ENCODE measurements around the gene NPC1.
A peak's percentile ranks its signal among the peaks of the same experiment; 100 is the strongest.
"Not testable (repeated sequence)": the region's sequence is repeated elsewhere in the genome, so short reads cannot be mapped to it uniquely, and the experiment has no call there.

The NPC1 gene

DNA sequence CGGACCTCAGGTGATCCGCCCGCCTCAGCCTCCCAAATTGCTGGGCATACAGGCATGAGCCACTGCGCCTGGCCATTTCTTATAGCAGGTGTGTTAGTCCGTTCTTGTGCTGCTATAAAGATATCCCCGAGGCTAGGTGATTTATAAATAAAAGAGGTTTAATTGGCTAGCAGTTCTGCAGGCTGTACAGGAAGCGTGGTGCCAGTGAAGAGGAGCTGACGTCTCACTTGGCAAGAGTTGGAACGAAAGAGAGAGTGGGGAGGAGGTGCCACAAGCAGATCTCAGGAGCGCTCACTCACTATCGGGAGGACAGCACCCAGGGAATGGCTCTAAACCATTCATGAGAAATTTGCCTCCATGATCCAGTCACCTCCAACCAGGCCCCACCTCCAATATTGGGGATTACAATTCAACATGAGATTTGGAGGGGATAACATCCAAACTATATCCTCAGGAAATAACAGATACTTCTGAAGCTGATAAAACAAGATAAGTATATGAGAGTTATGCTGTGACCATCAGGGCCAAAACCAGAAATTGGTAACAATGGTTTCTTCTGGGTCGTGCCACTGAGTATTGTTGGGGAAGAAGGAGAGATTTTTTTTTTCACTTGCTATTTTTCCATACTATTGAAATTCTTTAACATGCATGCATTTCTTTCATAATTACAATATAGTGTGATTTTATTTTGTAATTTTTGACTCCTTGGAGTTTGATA is 90.4 kb downstream of the NPC1 start:
- in situ Hi-C loops (cut with HindIII; ENCODE audit: low pct_unique_long_range_greater_than_20kb, low sequenced_read_pairs): no loop called here
- DNase-seq (ENCODE audit: low read depth in 1 of 2, low spot score in 1 of 2): peak in 1 of 2 experiments; percentile 2
- no peak for TF ChIP-seq JUND (IDR thresholded peaks at IDR 0.05; ENCODE audit: low read depth)

DNA sequence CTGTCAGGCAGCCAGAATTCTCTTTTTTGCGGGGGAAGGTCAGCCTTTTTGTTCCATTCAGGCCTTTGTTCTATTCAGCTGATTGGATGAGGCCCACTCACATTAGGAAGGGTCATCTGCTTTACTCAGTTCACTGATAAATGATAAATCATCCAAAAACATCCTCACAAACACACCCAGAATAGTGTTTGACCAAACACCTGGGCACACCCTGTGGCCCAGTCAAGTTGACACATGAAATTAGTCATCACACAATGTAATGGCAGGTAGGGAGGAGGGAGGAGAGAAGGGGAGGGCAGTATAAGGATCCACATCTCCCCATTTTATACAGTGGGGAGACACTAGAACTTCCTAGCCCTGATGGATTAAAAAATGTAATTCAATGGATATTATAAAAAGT is 91.3 kb downstream of the NPC1 start:
- no peak for DNase-seq (ENCODE audit: low read depth in 1 of 2, low spot score in 1 of 2)
- TF ChIP-seq JUND (IDR thresholded peaks at IDR 0.05; ENCODE audit: low read depth): no peak
- in situ Hi-C loops (cut with HindIII; ENCODE audit: low pct_unique_long_range_greater_than_20kb, low sequenced_read_pairs): no loop called here

DNA sequence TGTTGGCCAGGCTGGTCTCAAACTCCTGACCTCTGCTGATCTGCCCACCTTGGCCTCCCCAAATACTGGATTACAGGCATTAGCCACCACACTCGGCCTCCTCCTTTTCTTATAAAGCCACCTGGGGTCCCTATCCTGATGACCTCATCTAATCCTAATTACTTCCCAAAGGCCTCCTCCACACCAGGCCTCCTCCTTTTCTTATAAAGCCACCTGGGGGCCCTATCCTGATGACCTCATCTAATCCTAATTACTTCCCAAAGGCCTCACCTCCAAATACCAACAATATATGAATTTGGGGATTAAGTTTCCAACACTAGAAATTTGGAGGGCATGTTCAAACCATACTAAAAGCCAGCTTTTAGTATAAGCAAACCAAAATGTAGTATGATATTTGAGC is 92.7 kb downstream of the NPC1 start:
- DNase-seq (ENCODE audit: low read depth in 1 of 2, low spot score in 1 of 2): no peak
- in situ Hi-C loops (cut with HindIII; ENCODE audit: low pct_unique_long_range_greater_than_20kb, low sequenced_read_pairs): no loop called here
- TF ChIP-seq JUND (IDR thresholded peaks at IDR 0.05; ENCODE audit: low read depth): no peak

DNA sequence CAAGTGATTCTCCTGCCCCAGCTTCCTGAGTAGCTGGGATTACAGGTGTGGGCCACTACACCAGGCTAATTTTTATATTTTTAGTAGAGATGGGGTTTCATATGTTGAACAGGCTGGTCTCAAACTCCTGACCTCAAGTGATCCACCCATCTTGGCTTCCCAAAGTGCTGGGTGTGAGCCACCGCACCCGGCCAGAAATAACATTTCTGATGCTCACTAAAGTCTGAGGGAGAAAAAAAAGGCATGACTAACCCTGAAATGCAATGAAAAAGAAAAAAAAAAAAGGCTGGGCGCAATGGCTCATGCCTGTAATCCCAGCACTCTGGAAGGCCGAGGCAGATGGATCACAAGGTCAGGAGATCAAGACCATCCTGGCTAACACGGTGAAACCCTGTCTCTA is 96.7 kb downstream of the NPC1 start:
- in situ Hi-C loops (cut with HindIII; ENCODE audit: low pct_unique_long_range_greater_than_20kb, low sequenced_read_pairs); DNase-seq (ENCODE audit: low read depth in 1 of 2, low spot score in 1 of 2): not testable (repeated sequence)

DNA sequence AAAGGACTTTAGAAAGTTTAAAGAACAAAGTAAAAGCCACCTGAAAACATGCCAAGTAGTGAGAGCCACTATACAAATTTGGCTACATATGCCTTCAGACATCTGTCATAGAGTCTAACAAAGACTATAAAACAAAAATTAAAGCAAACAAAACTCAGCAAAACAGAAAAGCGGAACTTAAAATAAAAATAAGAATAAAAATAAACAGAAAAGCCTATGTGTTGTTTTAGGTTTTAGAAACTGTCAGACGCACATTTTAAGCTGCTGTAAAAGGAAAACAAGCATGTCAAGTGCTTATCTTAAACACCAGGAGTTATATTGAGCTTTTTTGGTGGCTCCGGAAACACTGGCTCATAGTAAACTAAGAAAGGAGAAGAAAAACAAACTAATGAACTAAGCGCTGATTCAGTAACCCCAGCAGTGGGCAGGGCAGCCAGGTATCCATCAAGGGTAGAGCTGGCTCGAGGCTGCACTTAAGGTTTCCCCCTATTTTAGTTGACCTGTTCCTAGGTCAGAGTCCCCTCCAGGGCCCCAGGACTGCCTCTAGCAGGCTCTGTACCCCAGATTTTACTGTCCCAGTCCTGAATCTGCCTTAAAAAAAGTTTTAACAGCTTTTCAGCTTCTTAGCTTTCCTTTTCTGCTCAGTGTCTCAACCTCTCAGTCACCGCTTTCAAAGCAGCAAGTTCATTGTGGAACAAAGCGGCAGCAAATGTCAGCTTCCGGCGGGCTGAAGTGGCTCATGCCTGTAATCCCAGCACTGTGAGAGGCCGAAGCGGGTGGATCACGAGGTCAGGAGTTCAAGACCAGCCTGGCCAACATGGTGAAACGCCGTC is 98.4 kb downstream of the NPC1 start:
- TF ChIP-seq JUND (IDR thresholded peaks at IDR 0.05; ENCODE audit: low read depth): no peak
- DNase-seq (ENCODE audit: low read depth in 1 of 2, low spot score in 1 of 2): no peak
- in situ Hi-C loops (cut with HindIII; ENCODE audit: low pct_unique_long_range_greater_than_20kb, low sequenced_read_pairs): no loop called here

DNA sequence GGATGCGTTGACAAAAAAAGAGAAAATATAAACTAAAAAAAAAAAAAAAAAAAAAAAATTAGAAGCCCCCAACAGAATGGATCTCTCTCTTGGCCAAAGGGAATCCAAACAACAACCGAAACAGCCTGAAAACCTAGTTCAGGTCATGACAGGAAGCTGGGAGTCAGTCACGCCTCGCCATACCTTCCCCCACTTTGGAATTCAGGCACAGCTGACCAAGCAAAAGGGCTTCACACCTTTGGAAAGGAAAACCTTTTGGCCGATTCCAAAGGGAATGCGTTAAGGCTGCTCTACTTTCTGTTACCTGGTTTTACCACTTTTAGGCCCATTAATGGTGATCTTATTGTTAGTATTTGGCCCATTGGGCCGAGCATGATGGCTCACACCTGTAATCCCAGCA is 100.9 kb downstream of the NPC1 start:
- TF ChIP-seq JUND (IDR thresholded peaks at IDR 0.05; ENCODE audit: low read depth): no peak
- in situ Hi-C loops (cut with HindIII; ENCODE audit: low pct_unique_long_range_greater_than_20kb, low sequenced_read_pairs): no loop called here
- DNase-seq (ENCODE audit: low read depth in 1 of 2, low spot score in 1 of 2): no peak

DNA sequence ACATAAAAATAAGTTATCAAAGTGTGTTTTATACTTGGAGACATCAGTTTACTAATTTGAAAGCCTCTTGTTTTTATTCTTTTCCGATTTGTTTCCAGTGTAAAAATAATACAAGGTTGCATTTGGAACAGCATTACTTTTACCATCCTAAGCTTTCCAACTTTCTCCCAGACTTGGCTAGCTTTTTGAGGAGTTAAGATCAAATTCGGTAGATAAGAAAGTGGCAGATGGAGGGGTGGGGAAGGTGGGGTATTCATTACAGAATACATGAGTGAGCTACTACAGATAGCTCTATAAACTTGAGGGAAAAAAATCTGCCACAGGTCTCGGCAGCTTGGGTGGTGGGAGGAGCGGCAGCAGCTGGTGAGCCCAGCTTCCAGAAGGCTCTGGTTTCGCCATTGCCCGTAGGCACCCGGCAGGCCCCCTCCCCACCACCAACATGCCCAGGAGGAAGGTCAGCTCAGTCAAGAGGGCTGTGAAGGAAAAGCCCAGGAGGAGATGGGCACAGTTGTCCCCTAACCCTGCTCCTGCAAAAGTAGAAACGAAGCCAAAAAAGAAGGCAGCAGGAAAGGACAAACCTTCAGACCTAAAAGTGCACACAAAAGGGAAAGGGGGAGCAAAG is 101.6 kb downstream of the NPC1 start:
- TF ChIP-seq JUND (IDR thresholded peaks at IDR 0.05; ENCODE audit: low read depth): no peak
- in situ Hi-C loops (cut with HindIII; ENCODE audit: low pct_unique_long_range_greater_than_20kb, low sequenced_read_pairs): no loop called here
- no peak for DNase-seq (ENCODE audit: low read depth in 1 of 2, low spot score in 1 of 2)
